ENCODE results near the gene FMN1.
A peak's percentile ranks its signal among the peaks of the same experiment; 100 is the strongest.

The FMN1 gene

DNA sequence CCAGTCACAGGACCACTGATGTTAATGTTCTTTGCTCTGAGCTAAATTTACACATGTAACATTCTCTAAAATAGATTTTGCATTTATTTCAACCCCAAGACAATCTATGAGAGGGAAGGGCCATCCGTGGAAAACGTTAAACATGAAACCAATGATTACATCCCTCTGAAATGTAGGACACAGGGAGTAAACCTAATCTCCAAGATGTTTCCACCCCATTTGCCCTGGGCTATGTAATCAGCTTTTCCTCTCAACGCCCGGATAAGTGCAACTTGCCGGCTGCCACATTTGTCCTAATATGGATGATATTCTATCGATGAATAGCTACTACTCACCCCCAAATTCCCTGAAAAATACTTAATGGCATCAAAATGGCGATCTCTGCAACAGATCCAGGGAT lies 6.4 kb upstream of the FMN1 start:
- Histone ChIP-seq H3K4me1 (ENCODE audit: control insufficient read depth in 2 of 2, insufficient read depth in 2 of 2, low read length in 2 of 2) (peaks cover 0 to 4% of the 10 kb centered on the region in 2 donors), H3K9ac (ENCODE audit: low read depth in 1 of 2, low read length in 2 of 2) (no peak overlapping the region), H3K36me3 (ENCODE audit: control insufficient read depth in 2 of 2, insufficient read depth in 2 of 2, low read length in 2 of 2) (no peaks in the 10 kb centered on the region), H3K27me3 (ENCODE audit: control insufficient read depth in 2 of 2, insufficient read depth in 2 of 2, low read length in 2 of 2) (no peaks in the 10 kb centered on the region), H3K4me3 (ENCODE audit: low read length in 2 of 2) (no peak overlapping the region), H3K9me3 (ENCODE audit: control insufficient read depth in 2 of 2, low read length in 2 of 2) (no peaks in the 10 kb centered on the region), H3K27ac (ENCODE audit: low read depth in 2 of 2, low read length in 2 of 2) (no peak overlapping the region)

DNA sequence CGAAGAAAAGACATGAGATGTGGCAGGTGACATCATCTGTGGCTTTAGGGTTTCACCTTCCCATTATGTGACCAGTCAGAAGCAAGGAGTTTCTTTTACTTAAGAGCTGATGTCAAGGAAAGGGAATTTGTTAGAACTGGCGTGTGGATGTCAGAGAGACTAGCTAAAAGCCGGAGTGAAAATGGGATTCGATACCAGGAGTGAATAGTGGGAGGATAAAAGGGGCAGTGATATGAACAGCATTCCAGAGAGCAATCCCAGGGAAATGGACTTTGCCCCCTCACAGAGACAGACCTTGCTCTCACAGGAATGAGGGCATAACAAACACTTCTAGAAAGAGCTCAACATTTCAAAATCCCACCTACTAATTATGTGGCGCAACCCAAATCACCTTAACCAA lies 5.9 kb upstream of the FMN1 start:
- Histone ChIP-seq H3K4me3 (ENCODE audit: low read length in 2 of 2) (no peak overlapping the region), H3K27ac (ENCODE audit: low read depth in 2 of 2, low read length in 2 of 2) (no peak overlapping the region), H3K27me3 (ENCODE audit: control insufficient read depth in 2 of 2, insufficient read depth in 2 of 2, low read length in 2 of 2) (no peaks in the 10 kb centered on the region), H3K36me3 (ENCODE audit: control insufficient read depth in 2 of 2, insufficient read depth in 2 of 2, low read length in 2 of 2) (no peaks in the 10 kb centered on the region), H3K4me1 (ENCODE audit: control insufficient read depth in 2 of 2, insufficient read depth in 2 of 2, low read length in 2 of 2) (peaks cover 0 to 4% of the 10 kb centered on the region in 2 donors), H3K9ac (ENCODE audit: low read depth in 1 of 2, low read length in 2 of 2) (no peak overlapping the region), H3K9me3 (ENCODE audit: control insufficient read depth in 2 of 2, low read length in 2 of 2) (no peaks in the 10 kb centered on the region)

DNA sequence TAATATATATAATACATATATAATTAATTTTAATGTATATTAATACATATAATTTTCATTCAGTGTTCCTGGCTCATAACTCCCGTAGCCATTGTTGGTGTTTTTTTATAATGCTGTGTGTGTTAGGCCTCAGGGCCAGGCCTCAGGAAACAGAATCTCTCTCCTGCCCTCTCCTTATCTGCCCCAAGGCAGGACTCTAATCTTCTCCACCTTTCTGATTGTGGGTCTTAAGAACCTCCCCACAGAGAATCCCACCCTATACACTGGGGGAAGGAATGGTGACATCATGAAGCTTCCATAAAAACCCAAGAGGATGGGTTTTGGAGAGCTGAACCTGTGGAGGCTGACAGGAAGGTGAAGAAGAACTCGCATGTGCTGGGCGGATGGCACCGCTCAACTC lies 4.0 kb upstream of the FMN1 start:
- H3K27ac ChIP-seq (ENCODE audit: low read depth in 2 of 2, low read length in 2 of 2) = no peak overlapping the region
- H3K4me3 ChIP-seq (ENCODE audit: low read length in 2 of 2) = no peak overlapping the region
- peaks cover 4 to 11% of the 10 kb centered on the region in 2 donors for H3K4me1 ChIP-seq (ENCODE audit: control insufficient read depth in 2 of 2, insufficient read depth in 2 of 2, low read length in 2 of 2)
- no peaks in the 10 kb centered on the region for H3K9me3 ChIP-seq (ENCODE audit: control insufficient read depth in 2 of 2, low read length in 2 of 2)
- H3K36me3 ChIP-seq (ENCODE audit: control insufficient read depth in 2 of 2, insufficient read depth in 2 of 2, low read length in 2 of 2) = no peaks in the 10 kb centered on the region
- no peaks in the 10 kb centered on the region for H3K27me3 ChIP-seq (ENCODE audit: control insufficient read depth in 2 of 2, insufficient read depth in 2 of 2, low read length in 2 of 2)
- H3K9ac ChIP-seq (ENCODE audit: low read depth in 1 of 2, low read length in 2 of 2) = no peak overlapping the region

DNA sequence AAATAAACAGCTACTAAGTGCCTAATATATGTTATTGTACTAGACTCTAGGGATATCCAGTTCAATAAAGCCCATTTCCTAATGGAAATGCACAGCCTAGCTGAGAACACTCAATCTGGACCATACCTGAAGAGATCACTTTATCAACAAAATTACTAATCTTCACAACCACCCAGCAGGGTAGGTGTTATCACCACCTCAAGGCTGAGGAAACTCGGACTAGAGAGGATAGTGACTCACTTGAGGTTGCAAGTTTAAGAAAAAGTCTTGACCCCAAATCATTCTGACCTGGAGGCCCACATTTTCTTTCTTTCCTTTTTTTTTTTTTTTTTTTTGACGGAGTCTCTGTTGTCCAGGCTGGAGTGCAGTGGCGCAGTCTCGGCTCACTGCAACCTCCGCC lies 3.1 kb upstream of the FMN1 start:
- H3K4me3 ChIP-seq (ENCODE audit: low read length in 2 of 2) = no peak overlapping the region
- H3K9ac ChIP-seq (ENCODE audit: low read depth in 1 of 2, low read length in 2 of 2) = no peak overlapping the region
- H3K9me3 ChIP-seq (ENCODE audit: control insufficient read depth in 2 of 2, low read length in 2 of 2) = no peaks in the 10 kb centered on the region
- peaks cover 0 to 6% of the 10 kb centered on the region in 2 donors for H3K27me3 ChIP-seq (ENCODE audit: control insufficient read depth in 2 of 2, insufficient read depth in 2 of 2, low read length in 2 of 2)
- no peaks in the 10 kb centered on the region for H3K36me3 ChIP-seq (ENCODE audit: control insufficient read depth in 2 of 2, insufficient read depth in 2 of 2, low read length in 2 of 2)
- no peak overlapping the region for H3K27ac ChIP-seq (ENCODE audit: low read depth in 2 of 2, low read length in 2 of 2)
- H3K4me1 ChIP-seq (ENCODE audit: control insufficient read depth in 2 of 2, insufficient read depth in 2 of 2, low read length in 2 of 2) = peaks cover 4 to 11% of the 10 kb centered on the region in 2 donors

DNA sequence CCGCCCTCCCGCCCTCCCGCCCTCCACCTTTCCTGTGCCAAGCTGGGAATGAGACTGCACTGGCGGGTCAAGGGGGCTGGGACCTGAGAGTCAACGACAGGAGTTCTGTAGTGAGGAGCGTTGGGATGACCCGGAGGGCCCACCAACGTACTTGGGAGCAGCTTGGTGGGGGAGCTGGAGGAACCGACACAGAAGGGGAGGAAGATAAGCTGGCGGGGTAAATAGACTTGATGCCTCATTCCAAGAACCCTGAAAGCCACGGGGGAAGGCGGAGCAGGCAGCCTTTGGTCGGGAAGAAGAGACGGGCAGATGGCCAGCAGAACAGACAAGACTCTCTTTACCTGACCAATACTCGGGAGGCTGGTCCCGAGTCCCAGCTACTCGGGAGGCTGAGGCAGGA lies 277 bp downstream of the FMN1 start:
- no peaks in the 10 kb centered on the region for H3K36me3 ChIP-seq (ENCODE audit: control insufficient read depth in 2 of 2, insufficient read depth in 2 of 2, low read length in 2 of 2)
- no peak overlapping the region for H3K27ac ChIP-seq (ENCODE audit: low read depth in 2 of 2, low read length in 2 of 2)
- no peaks in the 10 kb centered on the region for H3K9me3 ChIP-seq (ENCODE audit: control insufficient read depth in 2 of 2, low read length in 2 of 2)
- peaks cover 0 to 6% of the 10 kb centered on the region in 2 donors for H3K27me3 ChIP-seq (ENCODE audit: control insufficient read depth in 2 of 2, insufficient read depth in 2 of 2, low read length in 2 of 2)
- H3K9ac ChIP-seq (ENCODE audit: low read depth in 1 of 2, low read length in 2 of 2) = peak overlapping the region in 1 of 2 donors; percentile 84
- peak overlapping the region; percentile 51 to 86 for H3K4me3 ChIP-seq (ENCODE audit: low read length in 2 of 2)
- H3K4me1 ChIP-seq (ENCODE audit: control insufficient read depth in 2 of 2, insufficient read depth in 2 of 2, low read length in 2 of 2) = peaks cover 4 to 7% of the 10 kb centered on the region in 2 donors

DNA sequence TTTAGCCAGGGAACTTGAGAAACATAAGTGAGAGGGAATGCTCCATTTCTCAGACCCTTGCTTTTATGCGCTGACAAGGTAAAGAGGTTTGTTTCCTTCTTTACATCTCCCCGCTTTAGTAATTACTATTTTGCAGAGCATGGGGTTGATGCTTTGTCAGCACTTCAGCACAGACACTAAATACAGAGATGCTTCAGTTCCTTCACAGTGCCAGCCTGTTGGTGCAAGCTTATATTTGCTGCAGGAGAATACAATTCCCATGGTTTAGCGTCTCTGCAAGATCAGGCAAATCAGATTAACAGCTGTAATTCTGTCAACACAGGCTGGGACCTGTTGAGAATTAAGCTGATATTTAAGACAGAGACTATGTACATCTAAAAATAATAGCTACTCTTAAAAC lies 2.9 kb downstream of the FMN1 start:
- peaks cover 4 to 7% of the 10 kb centered on the region in 2 donors for H3K4me1 ChIP-seq (ENCODE audit: control insufficient read depth in 2 of 2, insufficient read depth in 2 of 2, low read length in 2 of 2)
- H3K27me3 ChIP-seq (ENCODE audit: control insufficient read depth in 2 of 2, insufficient read depth in 2 of 2, low read length in 2 of 2) = peaks cover 0 to 6% of the 10 kb centered on the region in 2 donors
- H3K27ac ChIP-seq (ENCODE audit: low read depth in 2 of 2, low read length in 2 of 2) = no peak overlapping the region
- no peaks in the 10 kb centered on the region for H3K36me3 ChIP-seq (ENCODE audit: control insufficient read depth in 2 of 2, insufficient read depth in 2 of 2, low read length in 2 of 2)
- H3K9me3 ChIP-seq (ENCODE audit: control insufficient read depth in 2 of 2, low read length in 2 of 2) = no peaks in the 10 kb centered on the region
- H3K4me3 ChIP-seq (ENCODE audit: low read length in 2 of 2) = no peak overlapping the region
- no peak overlapping the region for H3K9ac ChIP-seq (ENCODE audit: low read depth in 1 of 2, low read length in 2 of 2)

DNA sequence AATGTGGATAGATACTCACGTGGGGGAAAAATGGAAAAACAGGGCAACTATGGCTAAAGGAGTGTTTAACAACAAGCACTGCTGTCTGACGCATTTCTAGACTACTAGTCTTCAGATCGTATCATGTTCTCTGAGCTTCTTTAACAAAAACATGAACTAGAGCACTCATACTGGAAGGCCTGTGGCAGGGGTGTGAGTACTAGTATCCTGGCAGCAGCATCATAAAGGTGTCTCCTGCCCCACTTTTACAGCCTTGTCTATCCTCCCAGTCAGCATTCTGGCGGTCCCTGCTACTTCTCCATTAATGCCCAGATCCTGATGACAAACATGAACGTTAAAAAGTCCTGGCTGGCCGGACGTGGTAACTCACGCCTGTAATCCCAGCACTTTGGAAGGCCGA lies 4.0 kb downstream of the FMN1 start:
- Histone ChIP-seq H3K4me3 (ENCODE audit: low read length in 2 of 2) (no peak overlapping the region), H3K9me3 (ENCODE audit: control insufficient read depth in 2 of 2, low read length in 2 of 2) (no peaks in the 10 kb centered on the region), H3K27ac (ENCODE audit: low read depth in 2 of 2, low read length in 2 of 2) (no peak overlapping the region), H3K27me3 (ENCODE audit: control insufficient read depth in 2 of 2, insufficient read depth in 2 of 2, low read length in 2 of 2) (peaks cover 0 to 6% of the 10 kb centered on the region in 2 donors), H3K36me3 (ENCODE audit: control insufficient read depth in 2 of 2, insufficient read depth in 2 of 2, low read length in 2 of 2) (no peaks in the 10 kb centered on the region), H3K4me1 (ENCODE audit: control insufficient read depth in 2 of 2, insufficient read depth in 2 of 2, low read length in 2 of 2) (peaks cover 4 to 7% of the 10 kb centered on the region in 2 donors), H3K9ac (ENCODE audit: low read depth in 1 of 2, low read length in 2 of 2) (no peak overlapping the region)

DNA sequence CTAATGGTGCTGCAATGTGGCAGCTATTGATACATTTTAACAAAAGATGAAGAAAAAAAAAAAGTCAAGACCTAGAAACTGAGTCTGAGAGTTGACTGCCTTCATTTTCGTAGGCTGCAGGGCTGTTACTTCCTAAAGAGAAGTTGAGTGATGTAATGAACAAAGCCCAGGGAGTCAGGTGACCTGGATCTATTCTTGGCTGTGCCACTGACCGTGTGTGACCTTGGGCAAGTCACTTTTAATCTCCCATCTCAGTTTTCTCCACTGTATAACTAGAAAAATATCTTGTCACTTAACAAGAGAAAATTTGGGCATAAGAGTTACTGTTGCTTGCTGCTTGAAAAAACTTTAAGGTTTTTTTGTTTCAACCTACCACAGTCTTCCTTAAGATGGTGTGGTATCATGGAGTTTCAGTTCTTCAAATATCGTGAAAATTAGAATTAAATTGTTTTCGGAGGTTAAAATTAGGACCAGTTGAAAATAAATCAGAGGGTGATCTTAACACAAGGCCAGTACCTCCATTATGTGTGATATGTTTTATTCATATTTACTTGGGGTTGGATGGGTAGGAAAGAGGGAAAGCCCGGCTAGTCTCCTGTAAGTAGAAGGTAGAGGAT lies 5.8 kb downstream of the FMN1 start:
- Histone ChIP-seq H3K36me3 (ENCODE audit: control insufficient read depth in 2 of 2, insufficient read depth in 2 of 2, low read length in 2 of 2) (no peaks in the 10 kb centered on the region), H3K4me3 (ENCODE audit: low read length in 2 of 2) (no peak overlapping the region), H3K9me3 (ENCODE audit: control insufficient read depth in 2 of 2, low read length in 2 of 2) (no peaks in the 10 kb centered on the region), H3K9ac (ENCODE audit: low read depth in 1 of 2, low read length in 2 of 2) (no peak overlapping the region), H3K27ac (ENCODE audit: low read depth in 2 of 2, low read length in 2 of 2) (no peak overlapping the region), H3K4me1 (ENCODE audit: control insufficient read depth in 2 of 2, insufficient read depth in 2 of 2, low read length in 2 of 2) (no peaks in the 10 kb centered on the region), H3K27me3 (ENCODE audit: control insufficient read depth in 2 of 2, insufficient read depth in 2 of 2, low read length in 2 of 2) (peaks cover 0 to 6% of the 10 kb centered on the region in 2 donors)

DNA sequence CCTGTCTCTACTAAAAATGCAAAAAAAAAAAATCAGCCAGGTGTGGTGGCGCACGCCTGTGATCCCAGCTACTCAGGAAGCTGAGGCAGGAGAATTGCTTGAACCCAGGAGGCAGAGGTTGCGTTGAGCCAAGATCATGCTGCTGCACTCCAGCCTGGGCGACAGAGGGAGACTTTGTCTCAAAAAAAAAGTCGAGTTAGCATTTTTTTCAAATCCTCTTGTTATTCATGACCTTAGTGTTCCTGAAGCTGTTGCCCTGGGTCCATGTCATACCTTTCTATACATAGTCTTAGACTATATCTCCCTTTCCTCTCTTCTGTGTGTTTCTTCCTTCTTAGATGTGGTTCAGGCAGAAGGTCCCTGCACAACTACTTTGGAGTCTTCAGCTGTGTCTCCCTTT lies 6.4 kb downstream of the FMN1 start:
- H3K4me1 ChIP-seq (ENCODE audit: control insufficient read depth in 2 of 2, insufficient read depth in 2 of 2, low read length in 2 of 2) = no peaks in the 10 kb centered on the region
- H3K9me3 ChIP-seq (ENCODE audit: control insufficient read depth in 2 of 2, low read length in 2 of 2) = no peaks in the 10 kb centered on the region
- H3K4me3 ChIP-seq (ENCODE audit: low read length in 2 of 2) = no peak overlapping the region
- peaks cover 0 to 4% of the 10 kb centered on the region in 2 donors for H3K27me3 ChIP-seq (ENCODE audit: control insufficient read depth in 2 of 2, insufficient read depth in 2 of 2, low read length in 2 of 2)
- no peaks in the 10 kb centered on the region for H3K36me3 ChIP-seq (ENCODE audit: control insufficient read depth in 2 of 2, insufficient read depth in 2 of 2, low read length in 2 of 2)
- no peak overlapping the region for H3K9ac ChIP-seq (ENCODE audit: low read depth in 1 of 2, low read length in 2 of 2)
- H3K27ac ChIP-seq (ENCODE audit: low read depth in 2 of 2, low read length in 2 of 2) = no peak overlapping the region

DNA sequence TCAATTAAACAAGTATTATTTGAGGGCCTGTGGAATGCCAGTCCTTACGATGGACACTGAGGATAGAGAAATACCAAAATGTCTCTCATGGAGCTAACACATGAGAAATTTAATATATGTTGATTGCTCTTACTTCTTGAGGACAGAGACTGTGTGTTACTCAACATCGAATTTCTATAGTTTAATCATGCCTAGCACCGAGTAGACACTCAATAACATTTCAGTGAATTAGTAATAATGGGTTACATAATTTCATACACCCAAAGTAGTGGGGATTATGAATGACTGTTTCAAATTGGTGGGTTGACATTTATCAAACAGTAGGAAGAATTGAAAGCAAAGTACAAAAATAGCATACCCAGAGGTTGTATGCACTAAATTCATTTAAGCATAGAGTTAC lies 11.2 kb downstream of the FMN1 start:
- Histone ChIP-seq H3K36me3 (ENCODE audit: control insufficient read depth in 2 of 2, insufficient read depth in 2 of 2, low read length in 2 of 2) (no peaks in the 10 kb centered on the region), H3K4me1 (ENCODE audit: control insufficient read depth in 2 of 2, insufficient read depth in 2 of 2, low read length in 2 of 2) (no peaks in the 10 kb centered on the region), H3K9ac (ENCODE audit: low read depth in 1 of 2, low read length in 2 of 2) (no peak overlapping the region), H3K4me3 (ENCODE audit: low read length in 2 of 2) (no peak overlapping the region), H3K9me3 (ENCODE audit: control insufficient read depth in 2 of 2, low read length in 2 of 2) (no peaks in the 10 kb centered on the region), H3K27ac (ENCODE audit: low read depth in 2 of 2, low read length in 2 of 2) (no peak overlapping the region), H3K27me3 (ENCODE audit: control insufficient read depth in 2 of 2, insufficient read depth in 2 of 2, low read length in 2 of 2) (no peaks in the 10 kb centered on the region)

DNA sequence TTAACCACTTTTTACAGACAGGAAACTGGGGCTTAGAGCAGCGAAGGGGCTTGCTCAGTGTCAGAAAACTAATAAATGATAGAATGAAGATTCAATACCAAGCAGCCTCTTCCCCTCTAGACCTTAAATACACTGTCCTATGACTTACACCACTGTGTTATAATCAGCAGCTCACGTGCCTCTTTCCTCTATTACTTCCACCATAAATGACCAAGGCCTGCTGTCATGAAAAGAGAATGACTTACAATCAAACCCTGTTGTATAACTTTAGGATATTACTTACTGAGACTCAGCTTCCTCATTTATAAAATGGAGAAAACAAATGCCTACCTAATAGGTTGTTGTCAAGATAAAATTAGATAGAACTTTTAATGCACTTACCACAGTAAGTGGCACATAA lies 11.6 kb downstream of the FMN1 start:
- Histone ChIP-seq H3K27me3 (ENCODE audit: control insufficient read depth in 2 of 2, insufficient read depth in 2 of 2, low read length in 2 of 2) (no peaks in the 10 kb centered on the region), H3K27ac (ENCODE audit: low read depth in 2 of 2, low read length in 2 of 2) (no peak overlapping the region), H3K4me1 (ENCODE audit: control insufficient read depth in 2 of 2, insufficient read depth in 2 of 2, low read length in 2 of 2) (no peaks in the 10 kb centered on the region)

More for the DNA sequence above, 11.6 kb downstream of the FMN1 start:
- H3K9ac ChIP-seq (ENCODE audit: low read depth in 1 of 2, low read length in 2 of 2) = no peak overlapping the region
- no peak overlapping the region for H3K4me3 ChIP-seq (ENCODE audit: low read length in 2 of 2)
- H3K36me3 ChIP-seq (ENCODE audit: control insufficient read depth in 2 of 2, insufficient read depth in 2 of 2, low read length in 2 of 2) = no peaks in the 10 kb centered on the region
- no peaks in the 10 kb centered on the region for H3K9me3 ChIP-seq (ENCODE audit: control insufficient read depth in 2 of 2, low read length in 2 of 2)
